GM21723 (cell line): ENCODE data around the gene ADH1C.
"Not testable (repeated sequence)": the region's sequence is repeated elsewhere in the genome, so short reads cannot be mapped to it uniquely, and the experiment has no call there.

Source experiments
- ATAC-seq: cut with Tn5 transposase; IDR thresholded peaks from one replicate; pipeline ENCODE4 v1.9.1; 2021; ENCODE audit warnings: mild to moderate bottlenecking, moderate library complexity; ENCODE audit not compliant: unreplicated experiment

Gene ADH1C

GRCh38 chr4:99352602-99353537, at the start of gene ADH1C:
Gene ADH1C (minus strand): TSS chr4:99352746. CDS start chr4:99352675, 71 bp downstream.
- ATAC-seq: no peak

DNA sequence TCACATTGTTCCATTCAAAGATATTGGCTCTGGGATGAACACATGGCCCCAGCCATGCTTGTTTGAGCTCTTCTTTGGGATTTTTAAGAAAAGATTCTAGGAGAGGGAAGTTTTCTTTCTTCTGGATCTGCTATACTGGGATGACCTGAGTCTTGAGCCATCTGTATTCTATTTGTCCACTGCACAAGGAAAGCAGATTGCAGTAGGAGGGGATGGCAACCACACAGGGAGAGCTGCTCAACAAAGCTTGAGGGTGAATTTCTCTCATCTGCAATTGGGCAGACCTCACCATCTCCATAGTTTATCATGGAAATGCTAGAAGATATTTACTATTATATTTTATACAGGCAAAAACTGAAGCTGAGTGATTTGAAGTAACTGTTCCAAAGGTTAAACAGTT, 48.3 kb upstream of the ADH1C start:
- ATAC-seq: no peak

GRCh38 chr4:99399017-99399416, 46.5 kb upstream of the ADH1C start:
- no peak for ATAC-seq

GRCh38 chr4:99395595-99396364, 43.2 kb upstream of the ADH1C start:
- ATAC-seq: no peak

- ATAC-seq: no peak
Measured at GRCh38 chr4:99394896-99395295, 42.4 kb upstream of the ADH1C start.

GRCh38 chr4:99390055-99390454, 37.5 kb upstream of the ADH1C start:
- no peak for ATAC-seq

DNA sequence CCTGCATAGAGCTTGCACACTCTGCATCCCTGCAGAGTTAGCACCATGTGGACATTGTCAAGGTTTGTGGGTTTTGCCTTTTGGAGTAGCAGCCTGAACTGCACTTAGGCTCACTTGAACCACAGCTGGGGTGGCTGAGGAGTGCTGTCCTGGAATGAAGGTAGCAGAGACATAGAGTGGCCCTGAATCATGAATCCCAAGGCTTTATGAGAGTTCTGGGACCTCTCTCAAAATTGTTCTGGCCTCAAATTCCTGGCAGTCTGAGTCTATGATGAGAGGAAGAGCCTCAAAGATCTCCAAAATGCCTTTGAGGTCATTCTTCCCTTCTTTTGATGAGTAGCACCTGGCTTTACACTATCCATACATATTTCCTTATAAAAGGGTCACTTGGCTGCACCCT, 37.1 kb upstream of the ADH1C start:
- no peak for ATAC-seq

- no peak for ATAC-seq
Measured at GRCh38 chr4:99383833-99384392, 31.4 kb upstream of the ADH1C start.

DNA sequence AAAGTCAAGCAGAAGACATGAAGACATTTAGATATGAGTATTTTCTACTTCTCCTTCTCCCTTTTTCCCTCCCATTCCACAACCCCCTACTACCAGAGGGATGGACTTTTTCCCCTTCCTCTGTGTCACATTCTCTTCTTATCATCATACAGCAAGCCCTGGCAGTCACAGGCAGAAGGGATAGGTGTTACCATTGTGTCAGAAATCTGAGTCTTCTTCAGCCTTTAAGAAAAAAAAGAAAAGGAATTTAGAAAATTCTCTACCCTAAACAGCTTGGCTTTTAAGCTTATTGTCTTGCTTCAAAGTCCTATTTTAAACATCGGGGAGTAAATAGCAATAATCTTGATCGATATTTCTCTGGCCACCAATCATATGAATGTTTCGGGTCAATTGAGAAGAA, 30.9 kb upstream of the ADH1C start:
- ATAC-seq: no peak

DNA sequence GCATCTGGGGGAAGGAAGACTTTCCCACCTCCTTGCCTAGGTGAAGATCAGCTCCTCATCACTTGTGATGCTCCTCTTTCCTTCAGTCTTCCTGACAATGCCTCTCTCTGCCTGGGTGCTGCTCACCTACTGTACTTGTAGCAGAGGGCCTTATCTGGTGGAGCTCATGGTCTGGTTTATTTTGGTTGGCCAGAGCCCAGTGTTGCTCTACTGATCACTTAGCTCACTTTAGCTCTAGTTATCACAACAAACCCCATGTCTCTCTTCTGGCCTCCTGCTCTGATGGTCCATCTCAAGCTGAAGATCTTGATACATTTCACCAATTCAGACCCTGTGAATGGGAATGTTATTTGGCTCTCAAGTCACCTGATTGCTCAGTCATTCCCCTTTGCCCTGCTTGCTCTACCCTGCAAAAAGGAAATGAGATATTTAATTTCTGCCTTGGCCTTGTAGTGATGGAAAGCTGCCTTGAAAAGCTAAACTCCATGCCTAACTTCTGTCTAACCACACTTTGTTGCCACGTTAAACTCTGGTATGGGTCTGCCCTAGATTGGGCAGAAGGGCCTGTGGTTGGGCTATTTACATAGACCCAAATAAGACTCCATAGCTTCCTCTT, 30.3 kb upstream of the ADH1C start:
- no peak for ATAC-seq

DNA sequence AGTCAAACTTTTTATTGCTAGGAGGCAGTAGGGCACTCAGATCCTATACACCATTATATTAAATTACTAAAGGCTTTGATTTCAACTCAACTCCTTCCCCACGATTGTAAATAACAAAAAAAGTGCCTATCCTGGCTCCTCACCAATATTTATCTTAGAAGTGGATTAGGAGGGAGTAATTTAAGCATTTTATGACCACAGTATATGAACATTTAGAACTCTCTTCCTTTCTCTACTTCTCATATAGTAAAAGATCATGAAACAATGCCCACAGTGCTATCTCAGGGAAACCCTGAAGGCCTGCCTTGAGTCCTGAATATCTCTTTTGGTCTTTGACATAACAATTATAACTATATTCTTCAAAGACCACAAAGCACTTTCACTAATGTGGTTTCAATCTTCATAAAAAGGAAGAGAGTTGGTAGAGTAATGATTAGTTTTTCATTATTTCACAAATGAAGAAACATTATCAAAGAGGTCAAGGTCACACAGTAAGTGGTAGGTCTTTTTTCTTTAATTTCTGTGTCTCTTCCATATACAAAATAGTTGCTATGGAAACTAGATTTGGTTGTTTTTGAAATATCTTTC, 29.1 kb upstream of the ADH1C start:
- ATAC-seq: no peak

DNA sequence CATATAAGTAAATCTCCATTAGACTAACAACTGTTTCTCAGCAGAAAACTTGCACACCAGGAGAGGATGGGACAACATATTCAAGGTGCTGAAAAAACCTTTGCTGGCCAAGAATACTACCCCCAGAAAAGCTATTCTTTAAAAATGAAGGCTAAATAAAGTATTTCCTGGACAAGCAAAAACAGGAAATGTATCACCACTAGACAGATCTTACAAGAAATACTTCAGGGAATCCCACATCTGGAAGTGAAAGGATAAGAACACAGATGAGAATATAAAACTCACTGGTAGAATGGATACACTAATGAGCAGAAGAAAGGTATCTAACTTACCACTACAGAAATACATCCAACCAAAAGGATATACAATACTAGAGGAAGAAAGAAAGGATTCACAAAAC, 27.0 kb upstream of the ADH1C start:
- no peak for ATAC-seq

- ATAC-seq: no peak
Measured at GRCh38 chr4:99378876-99379275, 26.3 kb upstream of the ADH1C start.

- ATAC-seq: not testable (repeated sequence)
Measured at GRCh38 chr4:99377341-99377740, 24.8 kb upstream of the ADH1C start.

DNA sequence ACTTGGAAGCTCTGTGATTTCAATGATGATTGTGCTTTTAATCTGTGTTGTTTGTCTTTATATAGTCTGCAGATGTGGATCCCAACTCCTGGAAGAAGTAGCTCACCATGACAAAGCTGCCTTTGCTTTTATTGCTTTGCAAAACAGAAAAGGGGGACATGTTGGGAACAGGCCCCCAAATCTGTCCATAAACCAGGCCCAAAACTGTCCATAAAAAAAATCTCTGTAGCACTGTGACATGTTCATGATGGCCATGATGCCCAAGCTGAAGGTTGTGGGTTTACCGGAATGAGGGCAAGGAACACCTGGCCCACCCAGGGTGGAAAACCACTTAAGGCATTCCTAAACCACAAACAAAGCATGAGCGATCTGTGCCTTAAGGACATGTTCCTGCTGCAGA, 19.9 kb upstream of the ADH1C start:
- ATAC-seq: not testable (repeated sequence)

GRCh38 chr4:99367817-99368216, 15.3 kb upstream of the ADH1C start:
- ATAC-seq: not testable (repeated sequence)

- no peak for ATAC-seq
Measured at GRCh38 chr4:99366491-99366890, 13.9 kb upstream of the ADH1C start.

DNA sequence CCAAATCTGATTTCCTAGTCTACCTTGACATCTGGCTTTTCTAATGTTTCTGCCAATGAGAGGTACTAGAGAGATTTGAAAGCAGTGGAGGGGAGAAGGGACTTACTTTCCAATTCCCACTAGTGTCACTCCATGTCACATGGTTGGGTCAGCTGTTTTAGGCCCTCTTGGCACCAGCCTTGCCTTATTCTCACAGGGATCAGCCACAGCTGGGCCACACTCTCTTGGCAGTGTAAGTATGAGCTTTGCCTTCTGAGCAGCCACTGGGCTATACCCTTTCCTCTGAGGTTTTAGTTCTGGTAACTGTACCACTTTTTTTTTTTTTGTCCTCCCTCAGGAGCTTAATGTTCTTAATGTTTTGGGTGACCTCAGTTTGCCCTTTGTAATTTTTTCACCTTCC, 10.2 kb upstream of the ADH1C start:
- ATAC-seq: no peak

- no peak for ATAC-seq
Measured at GRCh38 chr4:99361899-99362275, 9.3 kb upstream of the ADH1C start.

DNA sequence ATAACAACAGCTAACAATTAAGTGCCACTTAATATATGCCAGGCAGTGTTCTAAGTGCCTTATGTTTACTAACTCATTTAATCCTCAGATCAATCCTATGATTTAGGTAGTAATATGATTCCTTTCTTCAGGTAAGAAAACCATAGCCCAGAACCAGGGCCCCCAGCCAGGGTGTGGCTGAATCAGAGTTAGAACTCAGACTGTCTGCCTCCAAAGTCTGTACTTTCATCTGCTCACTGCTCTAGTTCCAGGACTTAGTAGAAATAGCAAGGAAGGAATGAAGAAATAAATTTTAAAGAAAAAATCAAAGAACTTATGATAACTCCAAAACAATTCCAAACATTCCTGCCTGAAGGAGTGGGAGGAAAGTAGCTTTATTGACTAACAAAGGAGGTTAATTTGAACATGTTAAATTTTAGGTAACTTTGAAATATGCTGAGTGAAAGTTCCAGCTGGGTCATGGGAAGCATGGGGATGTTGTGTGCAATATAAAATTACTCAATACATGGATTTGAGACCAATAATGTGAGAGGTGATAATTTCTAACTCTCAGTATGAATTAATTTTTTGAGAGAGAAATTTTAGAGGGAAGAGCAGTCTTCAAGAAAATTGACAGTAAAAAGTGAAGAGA, 8.8 kb upstream of the ADH1C start:
- no peak for ATAC-seq
